K562 (cell line): ENCODE data around the gene SDSL. TPM values are rescaled to one million over a fixed set of nuclear protein-coding genes. Genes with fewer than 3 reads are reported as not detected.

ENCODE experiments used
- BCOR ChIP-seq: fragments of 450-650 bp; IDR thresholded peaks from 2 replicates; pipeline ENCODE4 v1.6.1; 2016
- HDAC3 ChIP-seq: fragments of 450-650 bp; IDR thresholded peaks from 2 replicates; pipeline ENCODE4 v1.6.1; 2018; ENCODE audit warnings: borderline replicate concordance, mild to moderate bottlenecking, moderate library complexity; ENCODE audit not compliant: partially characterized antibody
- HSF4 ChIP-seq: fragments of 250-450 bp; sonication (Bioruptor Pico); IDR thresholded peaks from 2 replicates; pipeline ENCODE4 v2.1.2; 2022; ENCODE audit warnings: mild to moderate bottlenecking, moderate library complexity, borderline replicate concordance
- KDM1A ChIP-seq, 2 experiments: fragments of 450-650 bp; IDR thresholded peaks; 2 replicates each; pipeline ENCODE4 v1.6.1; 2016; ENCODE audit warnings: mild to moderate bottlenecking in 2 of 2
- PHF20 ChIP-seq: fragments of 450-650 bp; IDR thresholded peaks from 2 replicates; pipeline ENCODE4 v1.6.1; 2018; ENCODE audit not compliant: partially characterized antibody
- SMAD4 ChIP-seq: fragments of 250-450 bp; sonication (Bioruptor Pico); conservative IDR thresholded peaks from 2 replicates; pipeline ENCODE4 v1.8.0; 2021; ENCODE audit warnings: inconsistent platforms, mild to moderate bottlenecking, moderate library complexity
- polyA plus RNA-seq, 8 experiments: library from polyadenylated mRNA; depleted of rRNA in 4 of 8; stranded (reverse) in 5 of 8; unstranded in 3 of 8; fragments of >200 nt; fragmentation: Nextera tagmentation in 2 of 8; fragmentation: Illumina TruSeq in 1 of 8; extraction: Ambion mirVana in 2 of 8; extraction: Trizol in 1 of 8; gene quantifications; 2 replicates each; pipeline versions ENCODE4 v1.2.1 to v1.2.3, GENCODE V29; 2011 to 2014; ENCODE audit warnings: inconsistent platforms in 1 of 8, missing spikeins in 1 of 8
- total RNA-seq, 7 experiments: library from RNA; depleted of rRNA in 6 of 7; stranded (reverse); fragments of >200 nt in 6 of 7; fragmentation: Illumina TruSeq in 2 of 7; extraction: Trizol in 2 of 7; gene quantifications; 2 replicates each; pipeline versions ENCODE4 v1.2.1 to v1.2.3, GENCODE V29; 2011 to 2021; ENCODE audit warnings: low replicate concordance in 1 of 7
- TF ChIP-seq, protein P1 (sequence below): fragments of 450-650 bp; IDR thresholded peaks from 2 replicates; pipeline ENCODE4 v1.6.1; 2018; ENCODE audit not compliant: partially characterized antibody
- TF ChIP-seq, protein P2 (sequence below): fragments of 250-450 bp; sonication (Bioruptor Pico); IDR thresholded peaks from 2 replicates; pipeline ENCODE4 v1.4.0; 2020; ENCODE audit warnings: mild to moderate bottlenecking, moderate library complexity, borderline replicate concordance
- TF ChIP-seq, protein P3 (sequence below), 2 experiments: fragments of 450-650 bp; IDR thresholded peaks; 2 replicates each; pipeline ENCODE4 v1.6.1; 2016
- TF ChIP-seq, protein P4 (sequence below), 2 experiments: fragments of 450-650 bp in 1 of 2; sonication (generic) in 1 of 2; formaldehyde crosslinking in 1 of 2; IDR thresholded peaks in 1 of 2; conservative IDR thresholded peaks in 1 of 2; 2 replicates each; pipeline versions ENCODE4 v1.6.1 to v1.8.1; 2016 to 2023; ENCODE audit warnings: mild to moderate bottlenecking in 2 of 2, moderate library complexity in 2 of 2, inconsistent platforms in 1 of 2, missing genetic modification reagents in 1 of 2
- TF ChIP-seq, protein P5 (sequence below): sonication (generic); formaldehyde crosslinking; IDR thresholded peaks from 2 replicates; pipeline ENCODE4 v1.9.0; 2022; ENCODE audit warnings: mild to moderate bottlenecking, missing genetic modification reagents
- TF ChIP-seq, protein P6 (sequence below): fragments of 250-450 bp; sonication (Bioruptor Pico); IDR thresholded peaks from 2 replicates; pipeline ENCODE4 v1.8.0; 2021; ENCODE audit warnings: moderate library complexity, mild to moderate bottlenecking, inconsistent platforms
- TF ChIP-seq, protein P7 (sequence below): fragments of 200-800 bp; sonication (Bioruptor generic); IDR thresholded peaks from 2 replicates; pipeline ENCODE4 v1.6.1; 2017; ENCODE audit warnings: missing genetic modification characterization, missing compliant biosample characterization

SDSL gene
- total and polyA plus RNA-seq, 9 of the 15 experiments (the other 6 are each of a cell fraction or from before 2014, with no cell fraction given): 0.31 to 11.0 (median 7.4) TPM

DNA sequence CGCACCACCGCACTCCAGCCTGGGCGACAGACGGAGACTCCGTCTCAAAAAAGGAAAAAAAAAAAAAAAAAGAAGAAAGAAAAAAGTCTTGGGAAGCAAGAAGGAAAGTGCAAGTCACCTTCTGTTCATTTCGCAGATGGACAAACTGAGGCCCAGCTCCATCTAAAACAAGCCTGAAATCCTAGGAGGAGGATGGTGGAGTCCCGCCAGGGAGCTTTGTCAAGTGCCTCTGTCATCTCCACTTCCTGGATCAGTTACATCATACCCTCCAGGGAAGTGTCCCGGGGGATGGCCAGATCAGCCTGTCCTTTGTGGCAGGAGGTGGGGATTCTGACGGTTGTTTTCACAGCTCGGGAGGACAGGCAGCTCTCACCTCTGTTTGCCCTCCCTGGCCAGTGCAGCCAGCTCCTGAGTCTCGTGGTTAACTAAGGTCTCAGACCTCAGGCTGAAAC is 8.7 kb upstream of the SDSL start (continued):
- TF ChIP-seq, protein P1, sequence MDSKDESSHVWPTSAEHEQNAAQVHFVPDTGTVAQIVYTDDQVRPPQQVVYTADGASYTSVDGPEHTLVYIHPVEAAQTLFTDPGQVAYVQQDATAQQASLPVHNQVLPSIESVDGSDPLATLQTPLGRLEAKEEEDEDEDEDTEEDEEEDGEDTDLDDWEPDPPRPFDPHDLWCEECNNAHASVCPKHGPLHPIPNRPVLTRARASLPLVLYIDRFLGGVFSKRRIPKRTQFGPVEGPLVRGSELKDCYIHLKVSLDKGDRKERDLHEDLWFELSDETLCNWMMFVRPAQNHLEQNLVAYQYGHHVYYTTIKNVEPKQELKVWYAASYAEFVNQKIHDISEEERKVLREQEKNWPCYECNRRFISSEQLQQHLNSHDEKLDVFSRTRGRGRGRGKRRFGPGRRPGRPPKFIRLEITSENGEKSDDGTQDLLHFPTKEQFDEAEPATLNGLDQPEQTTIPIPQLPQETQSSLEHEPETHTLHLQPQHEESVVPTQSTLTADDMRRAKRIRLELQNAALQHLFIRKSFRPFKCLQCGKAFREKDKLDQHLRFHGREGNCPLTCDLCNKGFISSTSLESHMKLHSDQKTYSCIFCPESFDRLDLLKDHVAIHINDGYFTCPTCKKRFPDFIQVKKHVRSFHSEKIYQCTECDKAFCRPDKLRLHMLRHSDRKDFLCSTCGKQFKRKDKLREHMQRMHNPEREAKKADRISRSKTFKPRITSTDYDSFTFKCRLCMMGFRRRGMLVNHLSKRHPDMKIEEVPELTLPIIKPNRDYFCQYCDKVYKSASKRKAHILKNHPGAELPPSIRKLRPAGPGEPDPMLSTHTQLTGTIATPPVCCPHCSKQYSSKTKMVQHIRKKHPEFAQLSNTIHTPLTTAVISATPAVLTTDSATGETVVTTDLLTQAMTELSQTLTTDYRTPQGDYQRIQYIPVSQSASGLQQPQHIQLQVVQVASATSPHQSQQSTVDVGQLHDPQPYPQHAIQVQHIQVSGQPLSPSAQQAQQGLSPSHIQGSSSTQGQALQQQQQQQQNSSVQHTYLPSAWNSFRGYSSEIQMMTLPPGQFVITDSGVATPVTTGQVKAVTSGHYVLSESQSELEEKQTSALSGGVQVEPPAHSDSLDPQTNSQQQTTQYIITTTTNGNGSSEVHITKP: no peak
- TF ChIP-seq, protein P2, sequence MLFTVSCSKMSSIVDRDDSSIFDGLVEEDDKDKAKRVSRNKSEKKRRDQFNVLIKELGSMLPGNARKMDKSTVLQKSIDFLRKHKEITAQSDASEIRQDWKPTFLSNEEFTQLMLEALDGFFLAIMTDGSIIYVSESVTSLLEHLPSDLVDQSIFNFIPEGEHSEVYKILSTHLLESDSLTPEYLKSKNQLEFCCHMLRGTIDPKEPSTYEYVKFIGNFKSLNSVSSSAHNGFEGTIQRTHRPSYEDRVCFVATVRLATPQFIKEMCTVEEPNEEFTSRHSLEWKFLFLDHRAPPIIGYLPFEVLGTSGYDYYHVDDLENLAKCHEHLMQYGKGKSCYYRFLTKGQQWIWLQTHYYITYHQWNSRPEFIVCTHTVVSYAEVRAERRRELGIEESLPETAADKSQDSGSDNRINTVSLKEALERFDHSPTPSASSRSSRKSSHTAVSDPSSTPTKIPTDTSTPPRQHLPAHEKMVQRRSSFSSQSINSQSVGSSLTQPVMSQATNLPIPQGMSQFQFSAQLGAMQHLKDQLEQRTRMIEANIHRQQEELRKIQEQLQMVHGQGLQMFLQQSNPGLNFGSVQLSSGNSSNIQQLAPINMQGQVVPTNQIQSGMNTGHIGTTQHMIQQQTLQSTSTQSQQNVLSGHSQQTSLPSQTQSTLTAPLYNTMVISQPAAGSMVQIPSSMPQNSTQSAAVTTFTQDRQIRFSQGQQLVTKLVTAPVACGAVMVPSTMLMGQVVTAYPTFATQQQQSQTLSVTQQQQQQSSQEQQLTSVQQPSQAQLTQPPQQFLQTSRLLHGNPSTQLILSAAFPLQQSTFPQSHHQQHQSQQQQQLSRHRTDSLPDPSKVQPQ (CRISPR knock-in tag): no peak
- TF ChIP-seq KDM1A (IDR thresholded peaks at IDR 0.05): peak; percentile 74 to 83
- TF ChIP-seq, protein P3, sequence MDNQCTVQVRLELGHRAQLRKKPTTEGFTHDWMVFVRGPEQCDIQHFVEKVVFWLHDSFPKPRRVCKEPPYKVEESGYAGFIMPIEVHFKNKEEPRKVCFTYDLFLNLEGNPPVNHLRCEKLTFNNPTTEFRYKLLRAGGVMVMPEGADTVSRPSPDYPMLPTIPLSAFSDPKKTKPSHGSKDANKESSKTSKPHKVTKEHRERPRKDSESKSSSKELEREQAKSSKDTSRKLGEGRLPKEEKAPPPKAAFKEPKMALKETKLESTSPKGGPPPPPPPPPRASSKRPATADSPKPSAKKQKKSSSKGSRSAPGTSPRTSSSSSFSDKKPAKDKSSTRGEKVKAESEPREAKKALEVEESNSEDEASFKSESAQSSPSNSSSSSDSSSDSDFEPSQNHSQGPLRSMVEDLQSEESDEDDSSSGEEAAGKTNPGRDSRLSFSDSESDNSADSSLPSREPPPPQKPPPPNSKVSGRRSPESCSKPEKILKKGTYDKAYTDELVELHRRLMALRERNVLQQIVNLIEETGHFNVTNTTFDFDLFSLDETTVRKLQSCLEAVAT (IDR thresholded peaks at IDR 0.05): peak in 1 of 2 experiments; percentile 82; a peak in 2 of 4 replicates
- TF ChIP-seq, protein P4, sequence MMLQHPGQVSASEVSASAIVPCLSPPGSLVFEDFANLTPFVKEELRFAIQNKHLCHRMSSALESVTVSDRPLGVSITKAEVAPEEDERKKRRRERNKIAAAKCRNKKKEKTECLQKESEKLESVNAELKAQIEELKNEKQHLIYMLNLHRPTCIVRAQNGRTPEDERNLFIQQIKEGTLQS (IDR thresholded peaks at IDR 0.05): peak; percentile 52; the same call in 1 of the 2 replicates
- TF ChIP-seq, protein P4 (CRISPR knock-in tag; conservative IDR thresholded peaks at IDR 0.05): no peak
- TF ChIP-seq SMAD4 (CRISPR knock-in tag): 0 out of 2 replicates have a peak, but pooled peaks have one; percentile 6
- TF ChIP-seq, protein P5, sequence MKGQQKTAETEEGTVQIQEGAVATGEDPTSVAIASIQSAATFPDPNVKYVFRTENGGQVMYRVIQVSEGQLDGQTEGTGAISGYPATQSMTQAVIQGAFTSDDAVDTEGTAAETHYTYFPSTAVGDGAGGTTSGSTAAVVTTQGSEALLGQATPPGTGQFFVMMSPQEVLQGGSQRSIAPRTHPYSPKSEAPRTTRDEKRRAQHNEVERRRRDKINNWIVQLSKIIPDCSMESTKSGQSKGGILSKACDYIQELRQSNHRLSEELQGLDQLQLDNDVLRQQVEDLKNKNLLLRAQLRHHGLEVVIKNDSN (CRISPR knock-in tag): no peak
- TF ChIP-seq, protein P6, sequence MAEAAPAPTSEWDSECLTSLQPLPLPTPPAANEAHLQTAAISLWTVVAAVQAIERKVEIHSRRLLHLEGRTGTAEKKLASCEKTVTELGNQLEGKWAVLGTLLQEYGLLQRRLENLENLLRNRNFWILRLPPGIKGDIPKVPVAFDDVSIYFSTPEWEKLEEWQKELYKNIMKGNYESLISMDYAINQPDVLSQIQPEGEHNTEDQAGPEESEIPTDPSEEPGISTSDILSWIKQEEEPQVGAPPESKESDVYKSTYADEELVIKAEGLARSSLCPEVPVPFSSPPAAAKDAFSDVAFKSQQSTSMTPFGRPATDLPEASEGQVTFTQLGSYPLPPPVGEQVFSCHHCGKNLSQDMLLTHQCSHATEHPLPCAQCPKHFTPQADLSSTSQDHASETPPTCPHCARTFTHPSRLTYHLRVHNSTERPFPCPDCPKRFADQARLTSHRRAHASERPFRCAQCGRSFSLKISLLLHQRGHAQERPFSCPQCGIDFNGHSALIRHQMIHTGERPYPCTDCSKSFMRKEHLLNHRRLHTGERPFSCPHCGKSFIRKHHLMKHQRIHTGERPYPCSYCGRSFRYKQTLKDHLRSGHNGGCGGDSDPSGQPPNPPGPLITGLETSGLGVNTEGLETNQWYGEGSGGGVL (CRISPR knock-in tag): no peak
- TF ChIP-seq BCOR: peak; percentile 95
- TF ChIP-seq, protein P7, sequence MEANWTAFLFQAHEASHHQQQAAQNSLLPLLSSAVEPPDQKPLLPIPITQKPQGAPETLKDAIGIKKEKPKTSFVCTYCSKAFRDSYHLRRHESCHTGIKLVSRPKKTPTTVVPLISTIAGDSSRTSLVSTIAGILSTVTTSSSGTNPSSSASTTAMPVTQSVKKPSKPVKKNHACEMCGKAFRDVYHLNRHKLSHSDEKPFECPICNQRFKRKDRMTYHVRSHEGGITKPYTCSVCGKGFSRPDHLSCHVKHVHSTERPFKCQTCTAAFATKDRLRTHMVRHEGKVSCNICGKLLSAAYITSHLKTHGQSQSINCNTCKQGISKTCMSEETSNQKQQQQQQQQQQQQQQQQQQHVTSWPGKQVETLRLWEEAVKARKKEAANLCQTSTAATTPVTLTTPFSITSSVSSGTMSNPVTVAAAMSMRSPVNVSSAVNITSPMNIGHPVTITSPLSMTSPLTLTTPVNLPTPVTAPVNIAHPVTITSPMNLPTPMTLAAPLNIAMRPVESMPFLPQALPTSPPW (CRISPR knock-in tag): no peak
- peak; percentile 47 for TF ChIP-seq PHF20
- no peak for TF ChIP-seq HSF4 (CRISPR knock-in tag)
- no peak for TF ChIP-seq HDAC3
